IMR-90 (cell line): Measurements from ENCODE around the gene OR2W3. TPM values are rescaled to one million over a fixed set of nuclear protein-coding genes. Genes with fewer than 3 reads are reported as not detected.

Source experiments
- ATAC-seq: fragments of 200-7000 bp; cut with Tn5 transposase; 2 replicates; pipeline ENCODE4 v1.9.1; 2020; ENCODE audit warnings: low read depth, mild to moderate bottlenecking, moderate library complexity
- BruUV-seq: library from RNA; stranded (reverse); fragments of 400-500 nt; replicated peaks from 2 replicates; lab custom pipeline; 2021; lab: Mats Ljungman, UMichigan
- CTCF ChIA-PET: fragments of 300-600 bp; formaldehyde crosslinking; extraction: SDS; loops from one replicate; lab custom pipeline; 2021; ENCODE audit warnings: antibody characterized with exemption; lab: Yijun Ruan, JAX
- POLR2A ChIA-PET: fragments of 300-600 bp; sonication (Branson Sonifier 250); formaldehyde crosslinking; loops from one replicate; lab custom pipeline; 2022; ENCODE audit warnings: antibody characterized with exemption; ENCODE audit not compliant: unreplicated experiment; lab: Charles Lee
- DNase-seq: peaks from one replicate; pipeline ENCODE4 v3.0.0; 2013
- H2AFZ ChIP-seq: replicated peaks from 2 replicates; pipeline ENCODE3; 2013; ENCODE audit warnings: low read length, mild to moderate bottlenecking; ENCODE audit not compliant: poor library complexity
- H2AK5ac ChIP-seq: 2 replicates; pipeline ENCODE4 v1.6.1; 2013; ENCODE audit warnings: low read depth, low read length, inconsistent platforms
- H2AK9ac ChIP-seq: replicated peaks from 2 replicates; pipeline ENCODE3; 2013; ENCODE audit warnings: mild to moderate bottlenecking, low read depth, low read length, moderate library complexity; ENCODE audit not compliant: poor library complexity
- H2BK120ac ChIP-seq: 2 replicates; pipeline ENCODE4 v1.6.1; 2013; ENCODE audit warnings: low read depth, low read length, inconsistent platforms
- H2BK15ac ChIP-seq: 3 replicates; pipeline ENCODE4 v1.6.1; 2013; ENCODE audit warnings: low read depth, low read length, inconsistent platforms
- H2BK20ac ChIP-seq: 2 replicates; pipeline ENCODE4 v1.6.1; 2013; ENCODE audit warnings: low read depth, mild to moderate bottlenecking, inconsistent platforms, low read length, moderate library complexity
- H2BK5ac ChIP-seq: 2 replicates; pipeline ENCODE4 v1.6.1; 2013; ENCODE audit warnings: mild to moderate bottlenecking, low read depth, low read length, inconsistent platforms; ENCODE audit not compliant: poor library complexity, severe bottlenecking
- H3K14ac ChIP-seq: replicated peaks from 2 replicates; pipeline ENCODE4 v1.6.1; 2013; ENCODE audit warnings: low read depth, low read length, inconsistent platforms
- H3K18ac ChIP-seq: 2 replicates; pipeline ENCODE4 v1.6.1; 2013; ENCODE audit warnings: low read depth, low read length, control low read depth
- H3K23ac ChIP-seq: 2 replicates; pipeline ENCODE4 v1.6.1; 2013; ENCODE audit warnings: low read depth, low read length, inconsistent platforms
- H3K27ac ChIP-seq: 2 replicates; pipeline ENCODE4 v1.5.1; 2013; ENCODE audit warnings: mild to moderate bottlenecking, control low read depth, low read length; ENCODE audit not compliant: insufficient read depth
- H3K27me3 ChIP-seq: 2 replicates; pipeline ENCODE4 v1.6.1; 2013; ENCODE audit warnings: low read length; ENCODE audit not compliant: control insufficient read depth, insufficient read depth
- H3K36me3 ChIP-seq: 2 replicates; pipeline ENCODE4 v1.6.1; 2013; ENCODE audit warnings: low read length, mixed read lengths; ENCODE audit not compliant: control insufficient read depth, insufficient read depth
- H3K4ac ChIP-seq: 2 replicates; pipeline ENCODE4 v1.6.1; 2013; ENCODE audit warnings: low read depth, low read length, inconsistent platforms
- H3K4me1 ChIP-seq: 2 replicates; pipeline ENCODE4 v1.6.1; 2013; ENCODE audit warnings: low read length, mixed read lengths; ENCODE audit not compliant: control insufficient read depth, insufficient read depth
- H3K4me2 ChIP-seq: 2 replicates; pipeline ENCODE4 v1.6.1; 2013; ENCODE audit warnings: low read depth, mild to moderate bottlenecking, control low read depth, low read length, moderate library complexity
- H3K4me3 ChIP-seq: 2 replicates; pipeline ENCODE4 v1.5.1; 2013; ENCODE audit warnings: low read depth, mild to moderate bottlenecking, control low read depth, low read length, moderate library complexity; ENCODE audit not compliant: insufficient read depth
- H3K56ac ChIP-seq: 2 replicates; pipeline ENCODE4 v1.6.1; 2013; ENCODE audit warnings: low read length, inconsistent platforms; ENCODE audit not compliant: insufficient read depth; ENCODE audit errors: extremely low read depth
- H3K79me1 ChIP-seq, 2 experiments: 2 replicates each; pipeline ENCODE4 v1.6.1; 2013; ENCODE audit warnings: low read length in 2 of 2, inconsistent platforms in 1 of 2, low read depth in 1 of 2
- H3K9ac ChIP-seq: 2 replicates; pipeline ENCODE4 v1.6.1; 2013; ENCODE audit warnings: low read depth, low read length, control low read depth
- H3K9me1 ChIP-seq: 2 replicates; pipeline ENCODE4 v1.6.1; 2013; ENCODE audit warnings: low read length, inconsistent platforms; ENCODE audit not compliant: insufficient read depth
- H3K9me3 ChIP-seq: 2 replicates; pipeline ENCODE4 v1.6.1; 2013; ENCODE audit warnings: low read length; ENCODE audit not compliant: control insufficient read depth, insufficient read depth
- H4K20me1 ChIP-seq: 2 replicates; pipeline ENCODE4 v1.6.1; 2013; ENCODE audit warnings: low read length, inconsistent platforms; ENCODE audit not compliant: insufficient read depth
- H4K5ac ChIP-seq: 2 replicates; pipeline ENCODE4 v1.6.1; 2013; ENCODE audit warnings: mild to moderate bottlenecking, low read depth, low read length, control low read depth
- H4K8ac ChIP-seq, 2 experiments: 2 replicates each; pipeline ENCODE4 v1.6.1; 2013; ENCODE audit warnings: low read depth in 2 of 2, low read length in 2 of 2, control low read depth in 1 of 2, inconsistent platforms in 1 of 2
- H4K91ac ChIP-seq: 2 replicates; pipeline ENCODE4 v1.6.1; 2013; ENCODE audit warnings: low read depth, low read length, inconsistent platforms; ENCODE audit not compliant: insufficient read depth
- WGBS, 2 experiments: methylation state at CpG; one replicate each; pipeline versions ENCODE4 v1.1.5 to v1.1.7; 2013; ENCODE audit warnings: missing lambda C conversion rate in 2 of 2; ENCODE audit not compliant: insufficient read length in 1 of 2; ENCODE audit errors: extremely low coverage in 2 of 2; 5-methylcytosine and 5-hydroxymethylcytosine counted together
- dilution Hi-C: fragments of 300-500 bp; cut with HindIII; formaldehyde crosslinking; loops from one replicate; pipeline ENCODE4 v1.14.3; 2018; ENCODE audit warnings: low sequenced_read_pairs; ENCODE audit not compliant: unreplicated experiment
- in situ Hi-C: fragments of 300-500 bp; cut with MboI; formaldehyde crosslinking; loops from 3 replicates; pipeline ENCODE4 v1.14.3; 2019; ENCODE audit warnings: low sequenced_read_pairs, inconsistent platforms, mixed read lengths
- intact Hi-C: fragments of 100-400 bp; cut with micrococcal nuclease; formaldehyde crosslinking; loops from 2 replicates; pipeline ENCODE4 v1.10.0; 2022
- polyA plus RNA-seq, 3 experiments: library from polyadenylated mRNA; depleted of rRNA; stranded (reverse); fragments of >200 nt; gene quantifications; 2 replicates each; pipeline ENCODE4 v1.2.3, GENCODE V29; 2012; ENCODE audit warnings: low replicate concordance in 1 of 3
- total RNA-seq: library from RNA; depleted of rRNA; stranded (reverse); fragments of >200 nt; gene quantifications from 2 replicates; pipeline ENCODE4 v1.2.3, GENCODE V29; 2012
- TF ChIP-seq, protein P1 (sequence below): fragments of 150-350 bp; IDR thresholded peaks from 2 replicates; pipeline ENCODE4 v1.6.1; 2016; ENCODE audit warnings: low read depth, mild to moderate bottlenecking, low read length, moderate library complexity, borderline replicate concordance

Gene OR2W3
- total and polyA plus RNA-seq, 2 of the 4 experiments (the other 2 are of a cell fraction) = 0.54 to 0.63 TPM

DNA sequence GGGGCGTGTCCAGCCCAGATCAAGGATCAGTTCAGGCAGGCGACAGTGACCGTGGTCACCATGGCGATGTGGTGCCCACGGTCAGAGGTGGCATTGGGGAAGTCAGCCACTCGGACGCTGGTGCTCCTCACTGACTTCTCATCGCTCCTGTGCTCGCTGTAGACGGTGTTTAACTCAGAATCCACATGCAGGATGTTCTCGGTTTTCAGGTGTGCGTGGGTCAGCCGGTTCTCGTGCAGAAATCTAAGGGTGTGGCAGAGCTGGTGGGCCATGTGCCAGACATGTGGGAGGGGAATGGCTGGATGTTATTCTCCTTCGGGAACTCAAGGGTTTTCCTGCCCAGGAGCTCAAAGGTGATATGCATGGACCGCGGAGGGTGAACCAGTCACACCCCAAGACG, 41.0 kb downstream of the OR2W3 start:
- ChIA-PET POLR2A (no interaction called here), CTCF (no interaction called here)
- Histone ChIP-seq H3K27ac (no peak overlapping the region), H2BK120ac (no peak overlapping the region), H3K4me1 (no peaks in the 10 kb centered on the region), H3K23ac (no peak overlapping the region), H3K56ac (no peak overlapping the region), H3K4me3 (no peak overlapping the region), H3K9me1 (no peaks in the 10 kb centered on the region), H3K4ac (no peak overlapping the region), H3K14ac (no peak overlapping the region), H2AK5ac (no peak overlapping the region), H2AFZ (no peak overlapping the region), H2AK9ac (no peak overlapping the region), H3K36me3 (no peaks in the 10 kb centered on the region), H3K9ac (no peak overlapping the region), H4K91ac (no peak overlapping the region), H2BK5ac (no peak overlapping the region), H4K5ac (no peak overlapping the region), H2BK15ac (no peak overlapping the region), H3K4me2 (no peak overlapping the region), H3K79me1 (no peaks in the 10 kb centered on the region), H3K9me3 (peaks cover 15% of the 10 kb centered on the region; the same call in 1 of the 2 replicates), H3K18ac (no peak overlapping the region), H4K20me1 (no peaks in the 10 kb centered on the region), H2BK20ac (no peak overlapping the region), H4K8ac (no peak overlapping the region), H3K27me3 (no peaks in the 10 kb centered on the region)
- intact Hi-C loops = no loop called here
- 60% methylated on average over 1 of the region's 18 CpGs; no CpG with 5 or more reads in 1 of the 2 experiments for WGBS, 2 experiments
- DNase-seq = no peak
- no peak for ATAC-seq
- dilution Hi-C loops = no loop called here
- TF ChIP-seq, protein P1, sequence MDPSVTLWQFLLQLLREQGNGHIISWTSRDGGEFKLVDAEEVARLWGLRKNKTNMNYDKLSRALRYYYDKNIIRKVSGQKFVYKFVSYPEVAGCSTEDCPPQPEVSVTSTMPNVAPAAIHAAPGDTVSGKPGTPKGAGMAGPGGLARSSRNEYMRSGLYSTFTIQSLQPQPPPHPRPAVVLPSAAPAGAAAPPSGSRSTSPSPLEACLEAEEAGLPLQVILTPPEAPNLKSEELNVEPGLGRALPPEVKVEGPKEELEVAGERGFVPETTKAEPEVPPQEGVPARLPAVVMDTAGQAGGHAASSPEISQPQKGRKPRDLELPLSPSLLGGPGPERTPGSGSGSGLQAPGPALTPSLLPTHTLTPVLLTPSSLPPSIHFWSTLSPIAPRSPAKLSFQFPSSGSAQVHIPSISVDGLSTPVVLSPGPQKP = no peak
- BruUV-seq = no TSS peak
- in situ Hi-C loops = no loop called here
